ENCODE measurements around the gene ATG4C.
A peak's percentile ranks its signal among the peaks of the same experiment; 100 is the strongest.
"Not testable (repeated sequence)": the region's sequence is repeated elsewhere in the genome, so short reads cannot be mapped to it uniquely, and the experiment has no call there.

Gene ATG4C

DNA sequence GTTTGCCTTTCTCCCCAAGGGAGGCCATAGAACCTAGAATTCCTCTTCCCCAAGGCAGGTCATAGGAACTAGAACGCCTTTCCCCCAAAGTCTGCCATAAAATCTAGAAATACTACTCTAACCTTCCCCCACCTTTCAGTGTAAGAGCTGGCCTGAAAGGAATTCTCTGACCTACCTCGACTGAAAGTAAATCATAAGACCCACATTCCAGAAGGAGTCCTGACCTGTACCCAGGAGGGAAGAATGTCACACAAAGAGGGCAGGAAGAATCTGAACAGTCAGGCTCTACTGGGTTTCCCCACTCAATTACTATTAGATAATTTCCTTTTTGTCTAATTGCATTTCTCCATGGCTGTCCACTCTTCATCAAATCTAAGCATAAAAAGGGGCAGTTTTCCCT, 5.7 kb upstream of the ATG4C start:
- no peak for DNase-seq

DNA sequence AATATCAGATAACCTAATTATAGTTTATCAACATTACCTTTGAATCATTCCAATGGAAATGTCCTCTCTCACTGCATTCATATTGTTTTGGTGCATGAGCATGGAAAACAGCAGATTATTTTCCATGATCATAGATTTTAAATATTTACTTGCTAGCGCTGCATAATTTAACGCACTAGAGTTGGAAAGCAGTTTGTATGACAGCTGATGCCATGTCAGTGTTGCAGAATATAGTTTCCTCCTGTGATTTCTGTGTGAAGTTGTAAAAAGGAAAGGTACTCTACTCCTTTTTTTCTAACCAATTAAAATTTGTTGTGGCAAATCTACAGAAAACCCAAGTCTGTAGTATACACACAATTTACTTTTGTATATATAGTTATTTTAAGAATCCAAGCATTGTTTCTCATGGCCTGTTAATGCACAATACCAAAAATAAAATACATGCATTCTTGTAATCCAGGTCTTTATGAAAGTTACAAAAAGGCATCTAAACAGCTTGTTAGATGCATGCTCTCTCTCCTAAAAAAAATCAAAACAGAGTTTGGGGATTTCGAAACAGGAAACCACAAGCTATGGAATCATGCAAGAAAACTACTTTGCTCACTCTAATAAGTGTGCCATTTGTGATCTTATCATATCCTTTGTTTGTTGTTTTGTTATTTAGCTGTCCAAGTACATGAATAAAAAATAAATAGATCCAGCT, 1.9 kb upstream of the ATG4C start:
- peak in 1 of 2 experiments; percentile 4 for DNase-seq

DNA sequence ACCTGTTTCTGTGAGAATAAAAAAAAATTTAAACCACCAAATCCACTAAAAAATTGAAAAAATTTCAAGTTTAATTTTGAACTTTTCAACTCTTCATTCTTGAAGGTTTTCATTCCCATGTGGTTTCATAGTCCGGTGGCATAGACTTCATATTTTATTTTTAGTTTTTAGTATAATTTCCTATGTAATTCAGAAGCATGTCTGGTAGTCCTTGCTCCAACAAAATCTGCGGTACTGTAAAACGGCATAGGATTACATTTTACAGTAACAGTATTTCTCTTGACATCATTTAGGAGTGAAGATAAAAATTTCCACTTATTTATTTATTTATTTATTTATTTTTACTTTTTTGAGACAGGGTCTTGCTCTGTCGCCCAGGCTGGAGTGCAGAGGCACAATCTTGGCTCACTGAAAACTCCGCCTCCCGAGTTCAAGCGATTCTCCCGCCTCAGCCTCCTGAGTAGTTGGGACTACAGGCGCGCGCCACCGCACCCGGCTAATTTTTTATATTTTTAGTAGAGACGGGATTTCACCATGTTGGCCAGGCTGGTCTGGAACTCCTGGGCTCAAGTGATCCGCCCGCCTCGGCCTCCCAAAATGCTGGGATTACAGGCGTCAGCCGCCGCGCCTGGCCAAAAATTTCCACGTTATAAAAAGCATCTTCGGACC, 1.3 kb upstream of the ATG4C start:
- DNase-seq, result not testable (repeated sequence)

DNA sequence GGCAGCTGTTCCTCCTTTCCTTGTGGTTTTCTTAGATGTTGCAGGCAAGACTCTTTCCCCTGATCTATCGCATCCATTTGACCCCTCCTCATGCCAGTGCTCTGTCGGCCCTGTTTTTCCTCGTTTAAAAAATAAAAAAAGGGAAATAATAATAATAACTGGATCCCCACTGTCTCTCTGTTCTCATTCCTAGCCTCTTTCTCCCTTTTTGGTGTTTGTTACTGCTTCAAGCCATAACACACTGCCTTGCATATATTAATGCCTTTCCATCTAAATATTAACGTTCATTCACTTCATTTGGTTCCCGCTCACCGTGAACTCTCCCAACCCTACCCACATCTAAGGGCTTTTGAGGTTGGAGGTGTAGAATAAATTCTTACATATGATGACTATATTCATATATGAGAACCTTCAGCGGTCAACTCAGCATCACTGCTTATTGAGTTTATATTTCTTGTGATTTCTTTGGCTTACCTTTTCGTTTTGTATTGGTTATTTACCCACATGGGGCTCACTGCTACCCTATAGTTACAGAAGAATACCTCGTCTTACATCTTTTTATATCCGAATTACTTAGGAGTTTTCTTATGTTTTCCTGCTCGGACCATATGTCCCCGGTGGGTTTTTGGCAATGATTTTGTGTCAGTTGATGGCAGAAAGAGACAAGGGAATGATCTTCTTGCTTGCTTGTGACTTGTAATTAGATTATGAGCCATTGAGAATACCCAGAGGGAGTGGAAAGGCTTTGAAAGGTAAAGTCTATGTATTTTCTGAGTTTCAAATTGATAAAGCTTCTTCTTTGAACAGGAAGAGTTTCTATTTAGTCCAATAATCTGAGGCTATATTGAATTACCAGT, 805 bp downstream of the ATG4C start:
- DNase-seq, result peak in 1 of 2 experiments; percentile 37

DNA sequence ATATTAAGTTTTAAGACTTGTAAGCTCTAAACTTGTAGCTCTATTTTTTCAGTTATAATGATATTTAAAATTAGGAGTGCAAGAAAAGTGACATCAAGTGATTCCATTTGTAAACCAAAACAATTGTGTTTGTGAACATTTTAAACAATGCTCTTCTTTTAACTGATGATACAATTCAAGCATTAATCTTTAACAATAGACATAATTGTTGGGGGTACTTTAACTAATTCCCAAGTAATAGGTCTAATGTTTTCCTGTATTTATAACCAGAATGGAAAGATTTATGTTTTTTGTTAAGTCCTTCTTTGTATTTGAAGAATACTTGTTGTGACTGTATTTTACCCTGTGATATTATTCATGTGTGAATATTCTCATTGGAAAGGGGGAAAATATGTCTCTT, 6.8 kb downstream of the ATG4C start:
- DNase-seq, result no peak

DNA sequence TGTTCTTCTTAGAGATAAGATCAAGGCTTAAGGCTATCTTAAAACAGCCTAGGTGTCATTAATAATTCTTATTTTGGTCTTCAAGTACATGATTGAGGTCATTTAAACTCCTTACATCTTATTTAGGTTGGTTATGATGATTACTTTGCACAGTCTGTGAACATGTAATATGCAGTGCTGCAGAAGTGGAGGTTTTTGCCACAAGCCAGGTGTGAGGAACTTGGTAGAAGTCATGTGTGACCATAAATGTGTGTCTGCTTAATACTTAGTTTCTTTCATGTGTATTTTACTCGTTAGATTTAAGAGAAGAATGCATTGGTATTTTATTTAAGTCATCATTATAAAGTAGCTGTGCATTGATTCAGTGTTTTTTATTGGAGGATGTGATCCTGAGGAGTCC, 10.1 kb downstream of the ATG4C start:
- no peak for DNase-seq

DNA sequence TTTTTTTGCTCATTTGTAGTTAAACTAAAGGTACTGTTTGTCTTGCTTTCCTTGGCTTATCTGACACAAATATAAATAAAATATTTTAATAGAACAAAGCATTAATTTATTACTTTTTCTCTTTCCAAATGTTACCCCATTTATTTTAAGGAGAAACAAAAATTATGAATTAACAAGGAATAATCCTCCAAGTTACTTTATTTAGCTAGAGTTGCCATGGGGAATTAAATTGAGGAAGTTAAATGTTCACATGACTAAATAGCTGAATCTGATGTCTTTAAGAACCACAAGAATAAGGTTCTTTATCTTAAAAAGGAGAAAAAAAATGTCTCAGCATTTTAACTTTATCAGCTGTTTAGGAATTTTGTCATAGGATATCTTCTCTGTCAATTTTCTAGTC, 12.3 kb downstream of the ATG4C start:
- DNase-seq, result no peak

DNA sequence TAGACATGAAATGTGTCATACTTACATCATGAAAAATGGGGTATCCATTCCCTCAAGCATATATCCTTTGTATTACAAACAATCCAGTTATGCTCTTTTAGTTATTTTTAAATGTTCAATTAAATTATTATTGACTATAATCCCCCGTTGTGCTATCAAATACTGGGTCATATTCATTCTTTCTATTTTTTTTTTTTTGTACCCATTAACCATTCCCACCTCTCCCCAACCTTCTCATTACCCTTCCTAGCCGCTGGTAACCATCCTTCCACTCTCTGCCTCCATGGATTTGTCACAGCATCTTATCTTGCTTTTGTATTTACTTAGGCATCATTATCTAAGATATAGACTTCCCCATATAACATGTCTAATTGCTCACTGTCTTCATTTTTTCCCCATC, 15.8 kb downstream of the ATG4C start:
- no peak for DNase-seq

DNA sequence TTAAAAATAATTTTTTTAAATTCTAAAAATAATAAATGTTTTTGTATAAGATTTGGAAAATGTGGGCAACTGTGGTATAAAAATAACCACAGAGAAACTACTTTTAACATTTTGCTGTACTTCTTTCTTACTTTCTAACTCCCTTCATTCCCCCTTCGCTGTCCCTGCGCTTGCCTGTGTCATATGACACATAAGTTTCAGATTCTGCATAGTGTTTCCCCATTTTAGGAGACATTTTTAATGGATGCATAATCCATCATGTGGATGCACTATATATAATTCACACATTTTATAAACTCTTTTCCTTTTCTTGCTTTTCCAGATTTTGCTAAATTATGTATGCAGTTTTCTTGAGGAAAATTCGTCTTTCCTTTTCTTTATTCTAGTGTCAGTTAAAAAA, 16.3 kb downstream of the ATG4C start:
- no peak for DNase-seq

DNA sequence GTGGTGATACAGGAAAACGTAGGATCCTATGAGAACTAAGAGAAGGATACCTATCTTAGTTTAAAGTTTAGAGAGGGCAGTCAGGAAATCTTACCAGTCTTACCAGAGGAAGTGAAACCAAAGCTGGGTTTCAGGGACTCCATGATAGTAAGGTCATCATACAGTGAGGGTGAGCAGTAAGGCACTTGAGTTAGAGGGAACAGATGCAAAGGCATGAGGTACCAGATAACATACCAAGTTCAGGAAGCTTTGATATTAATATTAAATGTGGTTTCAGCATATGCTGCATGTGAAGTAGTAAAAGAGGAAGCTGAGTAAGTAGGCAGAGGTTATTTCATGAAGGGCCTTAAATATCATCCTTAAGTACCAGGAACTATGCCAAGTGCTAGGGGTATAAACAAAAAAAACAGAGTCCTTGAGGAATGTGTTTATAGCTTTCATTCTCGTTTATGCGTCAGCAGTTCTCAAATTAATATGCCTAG, 16.9 kb downstream of the ATG4C start:
- DNase-seq, result no peak

DNA sequence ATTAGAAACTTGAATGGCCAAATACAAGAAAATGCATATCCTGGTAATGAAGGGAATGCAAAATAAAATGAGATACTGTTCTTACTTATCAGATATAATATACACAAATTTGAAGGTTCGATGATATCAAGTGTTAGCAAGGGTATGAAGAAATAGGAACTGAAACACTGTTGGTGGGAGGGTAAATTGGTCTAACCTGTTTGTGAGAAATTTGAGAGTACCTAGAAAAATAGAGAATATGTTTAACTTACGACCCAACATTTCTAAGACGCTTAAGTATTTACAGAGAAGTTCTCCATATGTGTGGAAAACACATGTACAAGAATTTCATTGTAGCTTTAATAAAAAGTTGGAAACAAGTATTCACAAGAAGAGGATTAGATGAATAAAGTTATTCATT, 25.9 kb downstream of the ATG4C start:
- DNase-seq, result no peak

DNA sequence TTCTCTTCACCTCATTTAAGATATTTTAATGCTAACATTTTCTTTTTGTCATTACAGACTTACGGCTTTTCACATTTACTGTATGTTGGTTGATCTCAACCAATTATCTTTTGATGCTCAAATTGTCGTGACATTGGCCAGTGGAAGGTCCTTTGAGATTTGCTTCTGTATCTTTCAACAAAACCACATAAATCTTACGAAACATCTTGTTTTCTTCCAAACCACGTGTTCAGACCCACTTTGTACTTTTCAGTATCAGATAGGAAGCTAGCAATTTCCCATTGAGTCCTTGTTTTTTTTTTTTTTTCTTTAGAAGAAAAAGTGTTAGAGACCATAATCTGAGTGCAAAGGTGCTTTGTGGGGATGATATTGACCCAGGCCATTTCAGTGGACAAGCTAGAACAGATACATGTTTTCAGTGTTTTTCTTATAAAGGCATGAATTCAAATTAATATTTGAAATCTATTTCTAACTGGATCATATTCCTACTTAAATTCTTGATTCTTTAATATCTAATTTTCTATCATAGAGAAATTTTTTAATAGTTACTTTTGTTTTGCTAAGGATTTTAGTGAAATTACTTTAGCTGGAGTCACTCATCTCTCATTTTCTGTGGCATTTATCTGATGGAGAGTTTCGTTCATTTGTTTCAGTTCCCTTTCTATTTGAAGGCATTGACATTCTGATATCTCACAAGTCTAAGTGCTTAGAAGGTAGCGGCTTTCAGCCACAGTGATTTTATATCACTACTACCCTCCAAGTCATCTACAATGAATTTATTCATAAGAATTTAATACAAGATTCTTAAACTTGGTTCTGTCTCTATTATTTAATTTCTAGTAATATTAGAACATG, 26.7 kb downstream of the ATG4C start:
- DNase-seq, result no peak

DNA sequence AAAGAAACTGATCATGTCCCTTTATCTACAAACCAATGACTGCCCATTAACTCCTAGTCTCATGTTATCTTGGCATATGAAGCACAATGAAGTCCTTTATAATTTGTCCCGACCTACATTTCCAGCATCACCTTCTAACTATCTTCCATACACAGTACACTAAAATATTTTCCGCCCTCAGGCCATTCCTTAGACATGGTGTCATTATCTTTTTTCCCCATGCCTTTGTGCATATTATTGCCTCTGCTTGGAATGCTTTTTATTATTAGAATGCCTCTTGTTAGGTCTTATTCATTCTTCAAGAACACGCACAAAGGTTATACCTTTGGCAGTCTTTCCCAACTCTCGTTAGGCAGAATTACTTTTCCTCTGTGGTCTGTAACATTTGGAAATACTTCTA, 39.6 kb downstream of the ATG4C start:
- DNase-seq, result no peak

DNA sequence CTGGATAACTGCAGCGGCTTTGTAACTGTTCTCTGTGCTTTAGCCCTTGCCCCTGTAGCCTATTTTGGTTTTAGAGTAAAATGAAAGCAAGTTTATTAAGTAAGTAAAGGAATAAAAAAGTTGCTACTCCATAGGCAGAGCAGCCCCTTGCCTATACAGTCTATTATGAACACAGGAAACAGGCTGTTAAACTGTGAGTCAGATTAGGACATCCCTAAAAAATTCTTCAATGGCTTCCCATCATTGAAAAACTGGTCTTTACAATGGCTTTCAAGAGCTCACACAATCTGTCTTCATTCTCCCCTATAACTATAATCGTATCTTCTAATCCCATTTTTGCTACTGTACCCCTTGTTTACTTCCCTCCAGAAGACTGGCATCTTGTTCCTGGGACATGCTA, 43.0 kb downstream of the ATG4C start:
- DNase-seq, result no peak

DNA sequence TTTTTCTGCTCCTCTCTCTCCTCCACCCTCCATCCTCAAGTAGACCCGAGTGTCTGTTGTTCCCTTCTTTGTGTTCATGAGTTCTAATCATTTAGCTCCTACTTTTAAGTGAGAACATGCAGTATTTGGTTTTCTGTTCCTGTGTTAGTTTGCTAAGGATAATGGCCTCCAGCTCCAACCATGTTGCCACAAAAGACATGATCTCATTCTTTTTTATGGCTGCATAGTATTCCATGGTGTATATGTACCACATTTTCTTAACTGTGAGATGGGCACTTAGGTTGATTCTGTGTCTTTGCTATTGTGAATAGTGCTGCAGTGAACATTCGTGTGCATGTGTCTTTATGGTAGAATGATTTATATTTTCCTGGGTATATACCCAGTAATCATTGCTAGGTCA, 43.9 kb downstream of the ATG4C start:
- not testable (repeated sequence) for DNase-seq

DNA sequence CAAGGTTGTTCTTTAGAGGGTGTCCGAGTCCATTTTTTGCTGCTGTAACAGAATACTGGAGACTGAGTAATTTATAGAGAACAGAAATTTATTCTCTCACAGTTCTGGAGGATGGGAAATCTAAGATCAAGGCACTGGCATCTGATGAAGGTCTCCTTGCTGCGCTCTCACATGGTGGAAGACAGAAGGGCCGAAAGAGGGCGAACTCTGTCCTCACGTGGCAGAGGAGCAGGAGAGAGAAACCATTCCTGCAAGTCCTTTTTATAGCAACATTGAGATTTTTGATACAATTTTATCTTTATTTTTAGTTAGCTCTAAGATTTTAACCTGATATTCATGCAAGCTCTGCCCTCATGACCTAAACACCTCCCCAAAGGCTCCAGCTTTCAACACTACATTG, 48.3 kb downstream of the ATG4C start:
- DNase-seq, result no peak

DNA sequence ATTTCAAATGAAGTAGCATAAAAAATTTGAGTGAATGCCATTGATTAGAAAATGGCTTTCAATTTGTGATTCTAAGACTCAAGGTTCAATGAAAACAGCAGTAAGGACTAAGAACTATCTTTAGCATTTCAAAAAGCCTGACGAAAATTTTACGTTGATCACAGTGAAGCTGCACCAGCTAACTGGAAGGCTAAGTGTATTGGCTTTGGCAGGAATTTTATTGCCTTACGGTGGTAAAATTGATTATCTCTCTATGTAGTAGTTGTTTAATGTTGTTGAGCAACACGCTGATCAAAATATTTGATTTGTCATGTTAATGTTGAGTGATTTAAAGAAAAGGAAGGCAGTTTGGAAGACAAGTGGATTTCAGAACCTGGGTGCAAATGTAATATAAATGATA, 49.6 kb downstream of the ATG4C start:
- no peak for DNase-seq

DNA sequence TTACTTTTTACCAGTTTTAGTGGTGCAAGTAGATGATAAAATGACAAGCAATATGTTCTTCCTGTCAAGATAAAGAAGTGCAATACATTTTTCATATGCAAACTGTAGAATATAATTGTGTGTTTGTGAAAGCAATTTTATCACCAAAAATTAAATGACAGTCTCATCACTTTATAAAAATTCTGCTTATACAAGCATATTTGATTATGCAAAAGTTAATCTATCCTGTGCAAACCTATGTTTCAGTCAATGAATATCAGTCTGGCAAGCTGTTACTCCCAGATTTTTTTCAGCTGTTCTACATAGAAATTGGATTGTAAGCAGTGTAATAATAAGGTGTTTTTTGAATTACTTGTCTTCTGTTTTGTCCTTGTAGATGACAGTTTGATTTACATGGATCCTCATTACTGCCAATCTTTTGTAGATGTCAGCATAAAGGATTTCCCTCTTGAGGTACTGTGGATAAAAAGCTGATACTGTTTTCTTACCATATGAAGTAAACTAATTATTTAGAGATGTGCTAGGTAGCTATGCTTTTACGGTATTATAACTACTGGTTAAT, 50.5 kb downstream of the ATG4C start:
- DNase-seq, result no peak

DNA sequence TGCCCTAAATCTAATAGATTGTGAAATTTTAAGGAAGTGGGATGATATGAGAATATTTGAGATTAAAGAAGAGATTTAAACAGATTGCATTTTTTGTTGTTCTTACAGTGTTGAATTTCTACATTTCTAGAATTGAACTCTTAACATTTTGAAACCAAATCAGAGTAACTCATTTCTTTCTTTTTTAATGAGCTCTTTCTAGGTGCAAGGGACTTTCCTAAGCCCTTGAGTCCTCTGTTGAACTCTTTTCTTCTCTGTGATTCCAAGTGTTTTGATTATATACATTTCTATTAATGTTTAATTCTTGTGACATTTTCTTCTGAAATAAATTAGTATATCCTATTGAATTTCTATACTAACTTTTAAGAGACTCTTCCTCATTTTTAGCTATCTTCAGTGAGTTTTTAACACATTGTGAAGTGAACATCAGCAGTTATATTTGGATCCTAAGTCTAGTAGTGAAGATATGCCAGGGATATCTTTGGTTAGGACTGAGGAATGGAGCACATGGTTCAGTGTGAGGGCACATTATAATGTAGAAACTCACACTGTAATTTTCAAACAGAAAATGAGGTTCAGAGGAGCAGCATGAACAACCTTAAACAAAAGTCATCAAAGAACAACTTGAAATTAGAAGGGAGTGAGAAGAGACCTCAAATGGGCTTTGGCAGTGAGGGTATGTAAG, 53.1 kb downstream of the ATG4C start:
- no peak for DNase-seq

DNA sequence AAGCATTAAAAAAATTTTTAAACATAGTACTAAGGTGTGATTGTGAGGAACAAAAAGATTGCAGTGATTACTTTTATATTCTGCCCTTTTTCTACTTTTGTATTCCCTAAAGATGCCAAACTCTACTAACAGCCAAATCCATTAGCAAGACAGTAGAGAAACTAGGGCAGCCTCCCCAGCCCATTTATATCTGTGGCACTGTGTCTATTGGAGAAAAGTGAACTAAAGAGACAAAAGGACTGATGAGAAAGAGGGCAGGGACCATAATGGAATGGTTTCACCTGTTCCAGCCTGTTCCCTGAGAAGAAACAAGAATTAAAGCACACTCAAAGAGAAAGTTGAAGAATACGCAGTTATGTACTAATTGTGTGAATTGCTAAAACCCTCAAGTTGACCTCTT, 56.6 kb downstream of the ATG4C start:
- no peak for DNase-seq

DNA sequence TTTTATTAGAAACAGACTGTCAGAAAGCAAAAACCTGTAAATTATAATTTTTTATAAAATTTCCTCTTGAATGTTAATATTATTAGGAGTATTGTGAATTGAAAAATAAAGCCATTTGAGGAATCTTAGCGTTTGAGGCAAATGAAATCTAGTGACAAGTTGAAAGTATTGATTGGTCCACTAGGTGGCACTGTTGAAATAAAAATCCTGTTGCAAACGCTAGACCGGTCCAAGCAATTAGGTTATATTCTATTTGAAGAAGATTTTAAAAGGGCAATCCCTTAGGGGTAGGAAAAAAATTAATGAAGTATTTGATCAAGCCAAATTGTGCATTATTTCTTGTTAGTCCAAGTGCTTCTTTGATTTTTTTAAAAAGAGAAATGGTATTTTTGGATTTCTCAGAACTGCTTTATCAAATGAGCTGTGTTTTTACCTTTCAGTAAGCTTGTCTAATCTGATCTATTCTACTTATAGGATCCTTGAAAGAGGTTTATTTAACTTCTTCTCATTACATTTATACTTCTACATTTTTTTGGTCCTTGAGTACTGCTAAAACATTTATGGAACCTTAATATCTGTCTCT, 57.7 kb downstream of the ATG4C start:
- DNase-seq, result peak in 1 of 2 experiments; percentile 42
